Right lobe of liver (tissue), 6 donors: ENCODE data around the gene DYRK2. TPM values are rescaled to one million over a fixed set of nuclear protein-coding genes. Genes with fewer than 3 reads are reported as not detected.

ENCODE experiments used
- ATAC-seq, 4 donors: fragments of 200-7000 bp; cut with Tn5 transposase; one replicate each; pipeline ENCODE4 v1.9.1; 2020; ENCODE audit warnings: mild to moderate bottlenecking in 4 of 4, moderate library complexity in 4 of 4
- DNase-seq, 3 donors: peaks; one replicate each; pipeline ENCODE4 v3.0.0-alpha.2; 2020
- H3K27ac ChIP-seq, 3 donors: fragments of 200-600 bp; one replicate each; pipeline ENCODE4 v1.8.0; 2022
- H3K27me3 ChIP-seq, 2 donors: fragments of 200-600 bp; one replicate each; pipeline ENCODE4 v1.8.0; 2022
- H3K36me3 ChIP-seq, 4 donors: fragments of 200-600 bp; sonication (generic) in 1 of 4; one replicate each; pipeline versions ENCODE4 v1.5.1 to v1.8.0; 2017 to 2022; ENCODE audit warnings: control low read depth in 1 of 4
- H3K4me1 ChIP-seq, 4 donors: fragments of 200-600 bp; sonication (generic) in 1 of 4; one replicate each; pipeline versions ENCODE4 v1.5.1 to v1.8.0; 2017 to 2022; ENCODE audit warnings: control low read depth in 1 of 4
- H3K4me3 ChIP-seq, 3 donors: fragments of 200-600 bp; one replicate each; pipeline ENCODE4 v1.8.0; 2022
- H3K9me3 ChIP-seq, 4 donors: fragments of 200-600 bp; sonication (generic) in 1 of 4; one replicate each; pipeline versions ENCODE4 v1.5.1 to v1.8.0; 2017 to 2022; ENCODE audit warnings: control low read depth in 1 of 4
- POLR2A ChIP-seq: fragments of 450-650 bp; IDR thresholded peaks from one replicate; pipeline ENCODE4 v1.6.1; 2017; ENCODE audit warnings: antibody characterized with exemption, mild to moderate bottlenecking
- WGBS: methylation state at CpG from one replicate; pipeline ENCODE4 v1.1.6; 2018; ENCODE audit warnings: low coverage, low lambda C conversion rate; ENCODE audit not compliant: insufficient coverage; ENCODE audit errors: missing lambda C conversion rate; 5-methylcytosine and 5-hydroxymethylcytosine counted together
- intact Hi-C, 2 donors: fragments of 100-400 bp; cut with DNase I; formaldehyde crosslinking; loops; one replicate each; pipeline versions ENCODE4 v1.11.2 to v1.14.1; 2022
- total RNA-seq, 6 experiments: library from RNA; depleted of rRNA in 2 of 6; stranded (reverse); fragments of >200 nt in 2 of 6; fragmentation: NEBNext Ultra II Directional in 3 of 6; extraction: Animal tissue kit (Norgen Biotek cat#: 25700) in 3 of 6; gene quantifications; one replicate each; pipeline versions ENCODE4 v1.1.0 to v1.2.4, GENCODE V29; 2016 to 2023
- TF ChIP-seq, protein P1 (sequence below), 4 donors: fragments of 200-600 bp in 3 of 4; fragments of 450-650 bp in 1 of 4; IDR thresholded peaks; one replicate each; pipeline versions ENCODE4 v1.5.1 to v1.8.0; 2016 to 2022; ENCODE audit warnings: antibody characterized with exemption in 4 of 4, mild to moderate bottlenecking in 2 of 4
- donor health status: DM: no; HTN: yes; CAD: no.
- donor health status: DM: no; HTN: no; CAD: no.
- donor health status: DM: no; HTN: no; CAD: no.
- donor health status: DM: no; HTN: yes; CAD: no.
- donor health status: DM: no; HTN: yes; CAD: no.

The DYRK2 gene
- total RNA-seq, 6 experiments from 2014 or later = 6.5 to 12.5 (median 6.9) TPM

DNA sequence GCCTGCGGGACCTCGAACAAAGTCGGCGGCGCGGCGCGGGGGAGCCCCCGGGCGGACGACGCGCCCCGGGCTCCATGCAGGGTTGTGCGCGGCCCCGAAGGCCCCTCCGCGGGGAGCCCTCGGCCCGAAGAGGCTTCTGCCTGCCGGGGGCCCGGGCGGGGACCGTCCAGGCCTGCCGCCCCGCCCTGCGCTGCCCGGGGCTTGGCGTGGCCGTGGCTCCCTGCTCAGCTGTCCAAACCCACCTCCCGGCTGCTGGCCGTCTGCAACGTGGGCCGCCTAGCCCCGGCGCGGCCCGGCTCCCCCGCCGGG is 670 bp downstream of the DYRK2 start:
- peak in 1 of 3 donors; percentile 34 for DNase-seq
- H3K36me3 ChIP-seq = no peaks in the 10 kb centered on the region
- H3K27ac ChIP-seq = peak overlapping the region; percentile 82 to 87 (median 86)
- H3K4me3 ChIP-seq = peak overlapping the region; percentile 89 to 91 (median 89)
- no peak for TF ChIP-seq POLR2A
- TF ChIP-seq, protein P1, sequence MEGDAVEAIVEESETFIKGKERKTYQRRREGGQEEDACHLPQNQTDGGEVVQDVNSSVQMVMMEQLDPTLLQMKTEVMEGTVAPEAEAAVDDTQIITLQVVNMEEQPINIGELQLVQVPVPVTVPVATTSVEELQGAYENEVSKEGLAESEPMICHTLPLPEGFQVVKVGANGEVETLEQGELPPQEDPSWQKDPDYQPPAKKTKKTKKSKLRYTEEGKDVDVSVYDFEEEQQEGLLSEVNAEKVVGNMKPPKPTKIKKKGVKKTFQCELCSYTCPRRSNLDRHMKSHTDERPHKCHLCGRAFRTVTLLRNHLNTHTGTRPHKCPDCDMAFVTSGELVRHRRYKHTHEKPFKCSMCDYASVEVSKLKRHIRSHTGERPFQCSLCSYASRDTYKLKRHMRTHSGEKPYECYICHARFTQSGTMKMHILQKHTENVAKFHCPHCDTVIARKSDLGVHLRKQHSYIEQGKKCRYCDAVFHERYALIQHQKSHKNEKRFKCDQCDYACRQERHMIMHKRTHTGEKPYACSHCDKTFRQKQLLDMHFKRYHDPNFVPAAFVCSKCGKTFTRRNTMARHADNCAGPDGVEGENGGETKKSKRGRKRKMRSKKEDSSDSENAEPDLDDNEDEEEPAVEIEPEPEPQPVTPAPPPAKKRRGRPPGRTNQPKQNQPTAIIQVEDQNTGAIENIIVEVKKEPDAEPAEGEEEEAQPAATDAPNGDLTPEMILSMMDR (IDR thresholded peaks at IDR 0.05) = no peak
- H3K9me3 ChIP-seq = no peaks in the 10 kb centered on the region
- peaks cover 0 to 9% (median 0%) of the 10 kb centered on the region in 4 donors for H3K4me1 ChIP-seq
- ATAC-seq = peak; percentile 5 to 36 (median 22)
- 0% methylated on average over 11 of the region's 41 CpGs for WGBS
- intact Hi-C loops = no loop called here
- H3K27me3 ChIP-seq = no peaks in the 10 kb centered on the region

DNA sequence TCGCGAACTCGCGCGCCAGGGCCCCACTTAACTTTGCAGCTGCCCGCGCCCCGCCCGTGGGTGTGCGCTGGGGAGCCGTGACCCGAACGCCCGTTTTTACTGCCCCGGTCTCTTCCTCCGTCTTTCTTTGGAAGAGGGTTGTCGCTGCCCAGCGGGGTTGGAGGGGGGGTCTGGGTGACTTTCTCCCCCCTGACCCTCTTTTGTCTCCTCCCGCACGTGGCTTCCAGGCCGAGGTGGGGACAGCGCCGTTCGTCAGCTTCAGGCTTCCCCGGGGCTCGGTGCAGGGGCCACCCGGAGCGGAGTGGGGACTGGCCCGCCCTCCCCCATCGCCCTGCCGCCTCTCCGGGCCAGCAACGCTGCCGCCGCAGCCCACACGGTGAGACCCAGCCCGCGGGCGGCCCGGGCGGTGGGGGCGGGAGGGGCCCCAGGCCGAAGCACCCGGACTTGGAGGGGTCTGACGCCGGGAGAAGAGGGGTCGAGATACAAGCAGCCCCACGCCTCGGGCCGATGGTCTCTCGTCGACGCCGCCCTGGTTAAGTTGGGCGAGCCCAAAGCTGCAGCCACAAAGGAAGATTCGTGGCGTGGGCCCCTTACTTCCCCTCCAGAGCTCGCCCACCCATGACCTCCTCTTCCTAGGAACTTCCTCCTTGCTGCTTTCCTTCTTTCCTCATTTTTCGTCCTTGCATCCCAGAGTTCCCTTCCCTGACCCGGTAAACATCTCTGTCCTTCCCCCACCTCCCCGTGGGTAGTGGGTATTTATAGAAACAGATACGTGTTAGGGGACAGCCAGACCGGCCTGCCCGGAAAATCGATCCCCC is 1.2 kb downstream of the DYRK2 start:
- no peaks in the 10 kb centered on the region for H3K9me3 ChIP-seq
- peak; percentile 42 to 61 (median 51) for DNase-seq
- peaks cover 0 to 9% (median 0%) of the 10 kb centered on the region in 4 donors for H3K4me1 ChIP-seq
- peak overlapping the region; percentile 89 to 91 (median 89) for H3K4me3 ChIP-seq
- intact Hi-C loops = no loop called here
- H3K27ac ChIP-seq = peak overlapping the region; percentile 82 to 87 (median 86)
- H3K27me3 ChIP-seq = no peaks in the 10 kb centered on the region
- under 1% methylated on average over 14 of the region's 65 CpGs for WGBS
- H3K36me3 ChIP-seq = no peaks in the 10 kb centered on the region
- TF ChIP-seq POLR2A = no peak
- TF ChIP-seq, protein P1 (IDR thresholded peaks at IDR 0.05) = no peak
- ATAC-seq = peak; percentile 24 to 41 (median 34)

DNA sequence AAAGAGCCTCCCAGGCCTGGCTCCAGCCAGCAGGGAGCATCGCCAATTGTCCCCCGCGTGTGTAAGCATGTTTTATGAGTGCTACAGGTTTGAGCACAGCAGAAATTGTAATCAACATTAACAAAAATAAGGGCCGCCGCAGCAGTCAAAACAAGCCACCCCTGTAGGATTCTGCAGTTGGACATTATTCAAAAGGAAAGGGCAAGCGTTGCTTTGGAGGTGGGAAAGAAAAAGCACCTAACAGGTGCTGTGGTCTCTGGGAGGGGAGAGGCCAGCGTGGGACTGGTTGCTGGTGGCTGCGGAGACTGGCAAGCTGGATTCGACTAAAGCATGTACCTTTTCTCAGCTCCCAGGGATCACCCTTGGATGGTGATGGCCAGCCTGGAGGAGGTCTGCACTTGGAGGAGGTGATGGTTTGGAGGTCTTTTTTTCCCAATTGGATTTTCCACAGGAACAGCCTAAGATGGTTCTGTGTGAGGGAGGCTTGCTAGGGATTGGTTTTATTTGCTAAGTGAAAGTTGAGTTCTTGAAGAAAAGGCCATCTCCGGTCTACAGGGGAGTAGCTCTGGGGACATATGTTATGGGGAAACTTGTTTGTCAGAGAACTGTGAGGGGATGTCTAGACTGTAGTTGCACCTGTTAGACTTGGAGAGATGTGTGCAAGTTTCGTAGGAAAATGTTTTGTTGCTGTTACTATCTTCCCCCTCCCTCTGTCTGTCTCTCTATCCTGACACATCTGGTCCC is 2.0 kb downstream of the DYRK2 start:
- H3K4me1 ChIP-seq = peaks cover 0 to 9% (median 0%) of the 10 kb centered on the region in 4 donors
- intact Hi-C loops = no loop called here
- ATAC-seq = no peak

DNA sequence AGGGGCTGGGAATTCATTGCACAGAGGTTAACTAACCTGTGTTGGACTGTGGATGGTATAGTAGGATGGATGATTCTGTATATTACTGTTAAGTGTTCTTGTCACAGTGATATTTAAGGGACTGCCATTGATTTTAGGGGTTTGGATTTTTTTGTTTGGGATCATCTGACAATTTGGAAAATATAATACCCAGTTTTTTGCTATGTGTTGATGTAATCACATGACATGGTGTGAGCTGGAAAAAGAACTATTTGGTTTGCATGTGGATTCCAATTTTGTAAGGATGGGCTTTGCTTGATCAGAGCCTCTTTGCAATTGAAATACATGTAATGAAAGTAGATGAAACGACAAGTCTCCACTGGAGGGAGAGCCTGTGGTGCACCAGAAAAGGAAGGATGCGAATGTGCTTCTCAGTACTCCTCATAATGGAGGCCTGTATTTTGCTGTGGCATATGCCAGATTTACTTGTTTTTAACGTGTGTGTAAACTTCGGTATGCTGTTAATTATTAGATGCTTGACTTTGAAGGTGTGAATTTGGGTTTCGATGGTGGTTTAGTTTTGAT is 2.7 kb downstream of the DYRK2 start:
- Histone ChIP-seq H3K27ac (no peak overlapping the region), H3K36me3 (no peaks in the 10 kb centered on the region), H3K4me3 (peak overlapping the region in 1 of 3 donors; percentile 89), H3K4me1 (peaks cover 0 to 9% (median 0%) of the 10 kb centered on the region in 4 donors), H3K27me3 (no peaks in the 10 kb centered on the region), H3K9me3 (no peaks in the 10 kb centered on the region)
- WGBS = 31% methylated on average over 5 of the region's 5 CpGs
- intact Hi-C loops = no loop called here
- no peak for DNase-seq
- ATAC-seq = no peak
- TF ChIP-seq POLR2A = no peak
- TF ChIP-seq, protein P1 (IDR thresholded peaks at IDR 0.05) = no peak

More for the DNA sequence above, 2.0 kb downstream of the DYRK2 start:
- WGBS = 34% methylated on average over 10 of the region's 11 CpGs
- Histone ChIP-seq H3K27ac (peak overlapping the region in 1 of 3 donors; percentile 82), H3K27me3 (no peaks in the 10 kb centered on the region), H3K9me3 (no peaks in the 10 kb centered on the region), H3K4me3 (peak overlapping the region; percentile 89 to 91 (median 89)), H3K36me3 (no peaks in the 10 kb centered on the region)
- TF ChIP-seq, protein P1 (IDR thresholded peaks at IDR 0.05) = no peak
- no peak for TF ChIP-seq POLR2A
- DNase-seq = peak in 2 of 3 donors; percentile 29 to 55
